Gastroesophageal sphincter (tissue), 4 donors: ENCODE measurements around the gene SIGMAR1. TPM values are rescaled to one million over a fixed set of nuclear protein-coding genes. Genes with fewer than 3 reads are reported as not detected.

Experiments
- ATAC-seq: fragments of 150-250 bp; one replicate; pipeline ENCODE4 v1.9.1; 2016; ENCODE audit warnings: mild to moderate bottlenecking, moderate library complexity
- H3K27ac ChIP-seq, 4 donors: fragments of 200-600 bp; sonication (generic) in 3 of 4; 1 replicate in 3 of 4; 2 replicates in 1 of 4; pipeline ENCODE4 v1.5.1; 2016 to 2019
- H3K27me3 ChIP-seq: fragments of 200-600 bp; sonication (generic); one replicate; pipeline ENCODE4 v1.5.1; 2019
- H3K36me3 ChIP-seq, 2 donors: fragments of 200-600 bp; sonication (generic); one replicate each; pipeline ENCODE4 v1.5.1; 2019; ENCODE audit warnings: control low read depth in 1 of 2
- H3K4me1 ChIP-seq, 3 donors: fragments of 200-600 bp; sonication (generic); 1 replicate in 2 of 3; 2 replicates in 1 of 3; pipeline ENCODE4 v1.5.1; 2016 to 2019; ENCODE audit warnings: control low read depth in 2 of 3
- H3K4me3 ChIP-seq, 2 donors: fragments of 200-600 bp; sonication (generic); one replicate each; pipeline ENCODE4 v1.5.1; 2019; ENCODE audit warnings: mild to moderate bottlenecking in 1 of 2, moderate library complexity in 1 of 2
- H3K9me3 ChIP-seq, 3 donors: fragments of 200-600 bp; sonication (generic); one replicate each; pipeline ENCODE4 v1.5.1; 2017 to 2019; ENCODE audit warnings: control low read depth in 2 of 3
- CTCF ChIP-seq, 4 experiments: fragments of 200-600 bp in 2 of 4; fragments of 450-650 bp in 2 of 4; sonication (generic) in 1 of 4; IDR thresholded peaks; one replicate each; pipeline ENCODE4 v1.5.1; 2017 to 2019; ENCODE audit warnings: antibody characterized with exemption in 4 of 4, mild to moderate bottlenecking in 2 of 4, moderate library complexity in 2 of 4
- EP300 ChIP-seq: sonication (generic); formaldehyde crosslinking; IDR thresholded peaks from one replicate; pipeline ENCODE4 v1.6.1; 2017; ENCODE audit warnings: antibody characterized with exemption, mild to moderate bottlenecking
- POLR2A ChIP-seq, 2 donors: fragments of 450-650 bp; IDR thresholded peaks; one replicate each; pipeline ENCODE4 v1.6.1; 2017; ENCODE audit warnings: antibody characterized with exemption in 2 of 2, mild to moderate bottlenecking in 2 of 2, moderate library complexity in 1 of 2
- POLR2AphosphoS5 ChIP-seq: sonication (generic); formaldehyde crosslinking; IDR thresholded peaks from one replicate; pipeline ENCODE4 v1.6.1; 2017; ENCODE audit warnings: antibody characterized with exemption
- WGBS, 2 donors: methylation state at CpG; one replicate each; pipeline ENCODE4 v1.1.5; 2018; ENCODE audit warnings: low coverage in 1 of 2; 5-methylcytosine and 5-hydroxymethylcytosine counted together
- total RNA-seq, 4 donors: library from RNA; depleted of rRNA; stranded (reverse); fragments of >200 nt; gene quantifications; one replicate each; pipeline ENCODE4 v1.1.0, GENCODE V29; 2016

SIGMAR1 gene
- total RNA-seq, 4 donors from 2014 or later, result 58.2 to 152 (median 87.8) TPM

- 26 to 60% methylated on average over 1 to 4 of the region's 10 CpGs for WGBS, 2 donors
- Histone ChIP-seq H3K4me1 (peaks cover 2 to 53% (median 30%) of the 10 kb centered on the region in 3 donors), H3K36me3 (peaks cover 0 to 24% of the 10 kb centered on the region in 2 donors), H3K27ac (peak overlapping the region in 3 of 4 donors; percentile 87 to 94 (median 89)), H3K27me3 (no peaks in the 10 kb centered on the region), H3K4me3 (peak overlapping the region; percentile 62 to 69), H3K9me3 (no peaks in the 10 kb centered on the region)
- ATAC-seq, result no peak
- TF ChIP-seq POLR2AphosphoS5 (no peak), CTCF (IDR thresholded peaks at IDR 0.05) (no peak), POLR2A (IDR thresholded peaks at IDR 0.05) (no peak), EP300 (no peak)
Measured at GRCh38 chr9:34647651-34648050, 10.1 kb upstream of the SIGMAR1 start.

- ATAC-seq, result no peak
Measured at GRCh38 chr9:34647084-34647403, 9.5 kb upstream of the SIGMAR1 start.

GRCh38 chr9:34646211-34647083 is 8.9 kb upstream of the SIGMAR1 start, which contains the start of gene GALT:
Gene GALT (plus strand): TSS chr9:34646675. CDS start chr9:34646705, 30 bp downstream.
- H3K27ac ChIP-seq, result peak within 1 kb of the TSS; percentile 65 to 94 (median 88)
- peaks cover 0 to 24% of the 10 kb centered on the region in 2 donors for H3K36me3 ChIP-seq
- H3K4me3 ChIP-seq, result peak within 1 kb of the TSS; percentile 62 to 69
- TF ChIP-seq EP300 (no peak), POLR2A (IDR thresholded peaks at IDR 0.05) (peak; percentile 16 to 45), POLR2AphosphoS5 (peak; percentile 67), CTCF (IDR thresholded peaks at IDR 0.05) (peak in 3 of 4 experiments; percentile 41 to 59 (median 49))
- WGBS, 2 donors, result 13 to 87% methylated on average over 2 to 7 of the region's 43 CpGs
- H3K27me3 ChIP-seq, result no peaks in the 10 kb centered on the region
- H3K9me3 ChIP-seq, result no peaks in the 10 kb centered on the region
- peak; percentile 91 for ATAC-seq
- H3K4me1 ChIP-seq, result peaks cover 2 to 41% (median 21%) of the 10 kb centered on the region in 3 donors

More at GRCh38 chr9:34647084-34647403, 9.5 kb upstream of the SIGMAR1 start:
- peak overlapping the region; percentile 62 to 69 for H3K4me3 ChIP-seq
- H3K9me3 ChIP-seq, result no peaks in the 10 kb centered on the region
- H3K27me3 ChIP-seq, result no peaks in the 10 kb centered on the region
- H3K36me3 ChIP-seq, result peaks cover 0 to 24% of the 10 kb centered on the region in 2 donors
- H3K27ac ChIP-seq, result peak overlapping the region; percentile 65 to 94 (median 88)
- H3K4me1 ChIP-seq, result peaks cover 2 to 47% (median 24%) of the 10 kb centered on the region in 3 donors
- whole genome bisulfite sequencing, 2 donors, result 0% methylated on average over 1 to 3 of the region's 8 CpGs
- TF ChIP-seq CTCF (IDR thresholded peaks at IDR 0.05) (no peak), EP300 (no peak)

- no peak for TF ChIP-seq EP300
- TF ChIP-seq POLR2A (IDR thresholded peaks at IDR 0.05), result no peak
- TF ChIP-seq CTCF (IDR thresholded peaks at IDR 0.05), result no peak
- TF ChIP-seq POLR2AphosphoS5, result no peak
- H3K4me1 ChIP-seq, result peaks cover 2 to 32% (median 13%) of the 10 kb centered on the region in 3 donors
- no peaks in the 10 kb centered on the region for H3K27me3 ChIP-seq
- no peak overlapping the region for H3K4me3 ChIP-seq
- ATAC-seq, result no peak
- H3K9me3 ChIP-seq, result no peaks in the 10 kb centered on the region
- peaks cover 0 to 19% of the 10 kb centered on the region in 2 donors for H3K36me3 ChIP-seq
- no peak overlapping the region for H3K27ac ChIP-seq
Measured at GRCh38 chr9:34644766-34645314, 7.3 kb upstream of the SIGMAR1 start.
